ENCODE results near the gene SPTBN5.

The SPTBN5 gene

DNA sequence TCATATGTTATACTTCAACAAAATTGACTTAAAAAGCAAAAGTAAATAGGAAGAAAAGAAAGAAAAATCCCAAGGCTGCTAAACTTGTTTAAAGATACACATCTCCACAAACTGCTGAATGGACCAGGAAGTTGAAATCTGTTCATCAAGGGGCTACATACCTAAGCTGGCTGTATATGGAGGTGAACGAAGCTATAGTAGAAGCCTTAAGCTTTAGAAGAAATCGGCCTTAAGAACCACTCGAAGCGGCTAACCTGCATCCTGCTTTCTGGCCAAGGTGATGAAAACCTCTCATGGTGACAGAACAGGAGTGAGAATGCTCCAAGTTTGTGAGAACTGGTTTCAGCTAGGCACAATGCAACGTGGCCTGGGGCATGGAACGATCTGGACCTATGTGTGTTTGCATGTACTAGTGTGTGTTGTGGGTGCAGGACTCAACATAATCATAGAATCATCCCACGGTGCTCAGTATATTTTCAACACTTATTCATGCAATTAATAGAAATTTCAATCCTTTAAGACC lies 31.3 kb upstream of the SPTBN5 start:
- no peak for DNase-seq

DNA sequence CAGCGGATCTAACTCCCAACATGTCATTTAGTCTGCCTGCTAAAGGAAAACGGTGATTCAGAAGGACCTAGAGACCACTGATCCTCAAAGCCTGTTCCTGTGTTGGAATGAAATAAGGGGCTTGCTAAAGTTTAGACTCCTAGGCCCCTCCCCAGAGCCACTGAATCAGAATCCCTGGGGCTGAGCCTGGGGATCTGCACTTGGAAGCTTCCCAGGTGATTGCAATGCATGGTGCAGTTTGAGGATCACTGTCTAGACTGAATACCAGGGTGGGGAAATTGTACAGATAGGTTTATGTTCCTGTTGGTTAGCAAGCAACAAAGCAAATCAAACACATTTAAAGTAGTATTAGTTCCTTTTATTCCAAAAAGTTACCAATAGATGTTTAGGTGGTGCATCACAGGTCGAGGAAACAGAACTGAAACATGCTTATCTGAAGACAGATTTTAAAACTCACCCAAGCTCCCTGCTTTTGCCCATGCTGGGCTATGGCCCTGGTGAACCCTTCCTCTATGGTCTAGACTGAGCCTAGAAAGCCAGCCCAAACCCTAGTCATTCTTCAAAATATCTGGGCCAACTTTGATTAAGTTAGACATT lies 29.6 kb upstream of the SPTBN5 start:
- no peak for DNase-seq

DNA sequence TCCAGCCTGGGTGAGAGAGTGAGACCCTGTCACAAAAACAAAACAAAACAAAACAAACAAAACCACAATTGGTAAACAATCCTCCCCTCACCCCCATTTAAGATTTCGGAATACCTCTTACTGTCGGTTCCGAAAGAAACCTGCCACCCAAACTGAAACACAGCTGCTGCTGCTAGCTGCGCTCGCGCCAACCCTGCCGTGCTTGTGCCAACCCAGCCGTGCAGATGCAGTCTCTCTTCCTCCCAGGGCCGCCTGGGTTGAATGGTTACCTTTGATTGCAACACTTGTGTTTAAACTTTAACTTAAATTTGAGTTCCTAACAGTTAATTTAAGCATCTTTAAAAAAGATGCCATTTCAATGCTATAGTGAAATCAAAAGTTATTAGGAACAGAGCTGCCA lies 28.5 kb upstream of the SPTBN5 start:
- DNase-seq, result no peak

DNA sequence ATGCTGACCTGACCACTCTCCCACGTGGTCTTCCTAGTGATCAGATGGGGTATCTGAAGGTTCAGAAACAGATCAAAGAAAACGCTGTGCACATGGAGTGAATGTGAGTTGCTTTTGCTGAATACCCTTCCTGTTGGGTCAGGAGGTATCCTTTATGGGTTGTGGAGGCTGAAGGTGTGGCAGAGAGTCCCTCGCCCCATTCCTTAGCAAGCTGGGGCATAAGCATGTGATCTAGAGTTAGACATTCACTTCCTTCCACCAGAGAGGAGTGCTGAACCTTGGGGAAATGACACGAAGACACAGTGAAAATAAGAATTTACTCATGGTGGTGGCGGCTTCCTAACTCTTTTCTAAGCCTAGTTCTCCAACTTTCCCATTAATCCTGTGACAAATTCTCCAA lies 27.8 kb upstream of the SPTBN5 start:
- no peak for DNase-seq

GRCh38 chr15:41921167-41921566 lies 27.3 kb upstream of the SPTBN5 start:
- no peak for DNase-seq

- no peak for DNase-seq
Measured at GRCh38 chr15:41919954-41920538, 26.2 kb upstream of the SPTBN5 start.

GRCh38 chr15:41919201-41919820 lies 25.5 kb upstream of the SPTBN5 start:
- no peak for DNase-seq

GRCh38 chr15:41918506-41919126 lies 24.8 kb upstream of the SPTBN5 start:
- DNase-seq, result no peak

DNA sequence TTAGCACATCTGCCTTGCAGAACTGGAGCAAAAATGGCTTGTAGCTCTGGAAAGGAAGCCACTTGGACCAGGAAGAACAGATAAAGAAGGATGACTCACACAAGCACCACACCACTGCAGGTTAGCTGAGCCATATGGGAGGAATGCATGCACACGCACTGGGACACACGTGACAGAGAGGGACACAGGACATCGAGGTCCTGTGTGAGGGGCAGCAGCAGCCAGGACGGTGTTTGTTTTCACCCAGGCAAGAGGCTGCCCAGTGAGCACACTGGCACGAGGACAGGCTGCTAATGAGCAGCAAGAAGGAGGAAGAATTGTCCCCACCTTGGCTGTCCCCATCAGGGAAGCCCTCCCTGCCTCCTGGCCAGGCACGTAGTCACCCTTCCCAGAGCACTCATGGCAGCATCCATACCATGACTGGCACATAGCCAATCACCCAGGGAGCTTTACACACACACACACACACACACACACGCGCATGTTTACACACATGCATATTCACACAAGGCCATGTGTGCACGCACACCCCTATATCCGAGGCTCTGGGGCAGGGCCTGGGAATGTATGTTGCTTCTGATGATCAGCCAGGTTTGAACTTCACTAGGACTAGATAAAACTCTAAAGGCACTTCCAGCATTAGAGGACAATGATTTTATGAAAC lies 24.0 kb upstream of the SPTBN5 start:
- DNase-seq, result no peak

GRCh38 chr15:41915255-41915994 lies 21.6 kb upstream of the SPTBN5 start:
- no peak for DNase-seq

DNA sequence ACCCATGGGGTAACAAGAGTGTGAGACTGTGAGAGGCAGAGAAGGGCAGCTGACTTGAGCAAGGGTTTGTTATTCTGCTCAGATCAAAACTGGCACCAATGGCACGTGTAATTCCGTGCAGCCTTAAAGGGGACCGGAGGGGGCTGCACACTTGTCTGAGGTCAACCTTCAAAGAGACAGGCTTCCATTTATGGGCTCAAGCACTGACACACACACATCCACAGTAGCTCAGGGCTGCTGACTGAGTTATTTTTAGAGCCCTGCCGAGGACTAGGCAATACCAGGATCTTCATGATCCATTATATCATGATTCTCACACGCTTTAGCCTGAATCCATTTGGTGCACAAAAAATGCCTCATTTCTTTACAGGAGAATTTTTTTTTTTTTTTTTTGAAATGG lies 20.6 kb upstream of the SPTBN5 start:
- no peak for DNase-seq

- DNase-seq, result no peak
Measured at GRCh38 chr15:41913256-41913655, 19.4 kb upstream of the SPTBN5 start.

DNA sequence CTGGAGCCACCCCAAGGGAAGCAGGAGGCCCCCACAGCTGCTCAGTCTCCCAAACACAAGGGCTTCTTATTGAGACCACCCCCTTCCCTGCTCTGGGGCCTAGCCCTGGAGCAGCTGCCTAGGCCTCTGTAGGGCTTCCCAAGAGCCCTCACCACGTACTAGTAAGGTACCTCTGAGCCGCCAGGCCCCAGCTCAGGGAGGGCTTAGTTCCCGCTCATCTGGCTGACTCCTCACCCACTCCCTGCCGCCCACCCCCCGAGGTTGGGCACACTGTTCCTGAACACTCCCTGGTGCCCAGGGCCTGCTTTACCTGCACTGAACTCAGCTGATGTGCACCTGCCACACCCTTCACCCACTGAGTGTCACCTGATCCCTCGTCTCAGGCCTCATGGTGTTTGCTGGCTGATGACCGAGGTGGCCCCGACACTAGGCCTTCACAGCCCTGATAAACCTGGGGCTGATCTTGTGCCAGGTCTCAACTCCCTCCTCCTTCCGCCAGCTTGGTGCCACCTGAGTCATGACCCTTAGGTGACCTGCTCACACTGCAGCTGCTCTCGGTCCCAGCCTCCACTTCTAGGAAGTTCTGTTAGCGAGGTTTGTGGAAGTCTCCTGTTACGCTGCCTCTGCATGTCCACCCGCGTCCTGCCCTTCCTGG lies 18.0 kb upstream of the SPTBN5 start:
- DNase-seq, result no peak

- no peak for DNase-seq
Measured at GRCh38 chr15:41908736-41909461, 15.0 kb upstream of the SPTBN5 start.

DNA sequence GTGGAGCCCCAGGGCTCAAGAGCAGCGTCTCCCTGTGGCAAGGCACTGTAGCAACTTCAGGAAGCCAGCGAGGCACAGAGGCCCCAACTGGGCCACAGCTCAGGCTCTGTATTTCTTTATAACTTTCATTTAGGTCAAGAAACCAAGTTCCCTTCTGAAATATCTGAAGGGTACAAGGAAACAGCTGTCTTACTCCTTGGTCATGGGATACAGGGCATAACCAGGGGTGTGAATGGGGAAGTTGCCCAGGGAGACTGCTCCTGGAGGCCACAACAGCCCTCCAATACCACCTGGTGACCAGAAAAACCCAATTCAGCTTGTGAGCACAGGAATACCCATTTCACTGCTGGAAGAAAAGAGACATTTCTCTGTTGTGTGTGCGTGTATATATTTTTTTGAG lies 13.3 kb upstream of the SPTBN5 start:
- no peak for DNase-seq

DNA sequence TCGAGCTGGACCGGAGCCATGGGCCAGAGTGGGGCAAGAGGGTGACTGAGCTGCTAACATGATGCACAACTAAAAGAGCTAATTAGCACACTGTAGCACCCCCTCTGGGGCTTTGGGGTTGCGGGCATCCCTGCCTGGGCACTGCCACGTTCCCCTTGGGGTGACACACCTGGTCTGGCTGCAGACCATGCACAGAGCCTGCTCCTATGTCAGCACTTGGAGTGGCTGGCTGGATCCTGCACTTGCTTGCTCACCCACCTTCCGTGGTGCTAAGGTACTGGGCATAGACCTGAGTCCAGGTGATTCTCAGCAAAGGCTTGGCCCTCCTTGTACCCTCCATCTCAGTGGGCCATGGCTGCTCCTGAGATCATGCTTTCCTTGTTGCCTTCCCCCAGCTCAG lies 12.8 kb upstream of the SPTBN5 start:
- no peak for DNase-seq

GRCh38 chr15:41905036-41905793 lies 11.4 kb upstream of the SPTBN5 start:
- DNase-seq, result no peak

GRCh38 chr15:41904541-41905005 lies 10.7 kb upstream of the SPTBN5 start:
- no peak for DNase-seq

- DNase-seq, result no peak
Measured at GRCh38 chr15:41903782-41904181, 9.9 kb upstream of the SPTBN5 start.

DNA sequence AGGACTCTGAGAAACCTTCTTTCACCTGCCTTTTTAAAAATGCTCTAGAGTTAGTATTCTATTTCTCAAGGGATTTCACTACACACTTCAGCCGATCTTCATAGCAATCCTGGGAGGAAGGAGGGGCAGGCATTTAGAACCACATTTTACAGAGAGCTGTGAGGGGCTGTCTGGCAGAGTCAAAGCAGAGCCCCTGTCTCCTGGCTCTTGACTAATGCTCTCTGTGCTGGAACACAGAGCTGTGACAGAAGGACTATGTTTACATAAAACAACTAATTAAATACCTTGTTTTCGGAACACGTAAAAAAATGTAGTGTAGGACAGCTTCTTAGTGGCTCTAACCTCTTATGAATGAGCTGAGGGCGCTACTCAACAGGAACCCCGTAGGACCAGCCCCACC lies 7.6 kb upstream of the SPTBN5 start:
- no peak for DNase-seq

All from NCI-H524 treated with DMSO at 0.1 percent for 48 hours (cell line).